Endothelial cell (in vitro differentiated cells): Measurements from ENCODE around the gene LARP4B. TPM values are rescaled to one million over a fixed set of nuclear protein-coding genes. Genes with fewer than 3 reads are reported as not detected.

Experiments
- DNase-seq: peaks from one replicate; pipeline ENCODE4 v3.0.0; 2021; ENCODE audit warnings: low spot score
- H3K27ac Mint-ChIP-seq: one replicate; pipeline ENCODE4 v1.8.0; 2021; ENCODE audit warnings: mixed read lengths, inconsistent platforms; ENCODE audit not compliant: unreplicated experiment
- H3K27me3 Mint-ChIP-seq: one replicate; pipeline ENCODE4 v1.8.0; 2021; ENCODE audit warnings: mild to moderate bottlenecking, moderate library complexity, mixed read lengths, inconsistent platforms; ENCODE audit not compliant: unreplicated experiment
- H3K36me3 Mint-ChIP-seq: one replicate; pipeline ENCODE4 v1.8.0; 2021; ENCODE audit warnings: mild to moderate bottlenecking, low read depth, mixed read lengths, inconsistent platforms; ENCODE audit not compliant: unreplicated experiment
- H3K4me1 Mint-ChIP-seq: one replicate; pipeline ENCODE4 v1.8.0; 2021; ENCODE audit warnings: mild to moderate bottlenecking, mixed read lengths, inconsistent platforms; ENCODE audit not compliant: unreplicated experiment
- H3K4me3 Mint-ChIP-seq: one replicate; pipeline ENCODE4 v1.8.0; 2021; ENCODE audit warnings: mild to moderate bottlenecking, mixed read lengths, inconsistent platforms; ENCODE audit not compliant: unreplicated experiment
- H3K9me3 Mint-ChIP-seq: one replicate; pipeline ENCODE4 v1.8.0; 2021; ENCODE audit warnings: mixed read lengths, inconsistent platforms; ENCODE audit not compliant: unreplicated experiment
- CTCF ChIP-seq: fragments of 200-600 bp; sonication (generic); IDR thresholded peaks from one replicate; pipeline ENCODE4 v1.5.0; 2021; ENCODE audit warnings: antibody characterized with exemption; ENCODE audit not compliant: unreplicated experiment
- total RNA-seq: library from RNA; stranded (reverse); fragmentation: NEBNext Ultra II Directional; extraction: Animal tissue kit (Norgen Biotek cat#: 25700); gene quantifications from one replicate; pipeline ENCODE4 v1.2.1, GENCODE V29; 2021; ENCODE audit not compliant: unreplicated experiment

LARP4B gene
- total RNA-seq, 1 donor from 2014 or later = 91.8 TPM

- no peaks in the 10 kb centered on the region for H3K9me3 Mint-ChIP-seq
- H3K27ac Mint-ChIP-seq = no peak overlapping the region
- H3K4me3 Mint-ChIP-seq = no peak overlapping the region
- TF ChIP-seq CTCF = no peak
- no peaks in the 10 kb centered on the region for H3K27me3 Mint-ChIP-seq
- DNase-seq = no peak
- H3K36me3 Mint-ChIP-seq = peaks cover 37% of the 10 kb centered on the region
- H3K4me1 Mint-ChIP-seq = peaks cover 11% of the 10 kb centered on the region
Measured at GRCh38 chr10:876438-876837, 55.1 kb downstream of the LARP4B start.

- no peak for TF ChIP-seq CTCF
- Mint-ChIP-seq H3K27me3 (no peaks in the 10 kb centered on the region), H3K4me3 (no peak overlapping the region), H3K4me1 (peaks cover 9% of the 10 kb centered on the region), H3K9me3 (no peaks in the 10 kb centered on the region), H3K36me3 (peaks cover 43% of the 10 kb centered on the region), H3K27ac (peak overlapping the region; percentile 10)
- no peak for DNase-seq
Measured at GRCh38 chr10:873020-873419, 58.5 kb downstream of the LARP4B start.

DNA sequence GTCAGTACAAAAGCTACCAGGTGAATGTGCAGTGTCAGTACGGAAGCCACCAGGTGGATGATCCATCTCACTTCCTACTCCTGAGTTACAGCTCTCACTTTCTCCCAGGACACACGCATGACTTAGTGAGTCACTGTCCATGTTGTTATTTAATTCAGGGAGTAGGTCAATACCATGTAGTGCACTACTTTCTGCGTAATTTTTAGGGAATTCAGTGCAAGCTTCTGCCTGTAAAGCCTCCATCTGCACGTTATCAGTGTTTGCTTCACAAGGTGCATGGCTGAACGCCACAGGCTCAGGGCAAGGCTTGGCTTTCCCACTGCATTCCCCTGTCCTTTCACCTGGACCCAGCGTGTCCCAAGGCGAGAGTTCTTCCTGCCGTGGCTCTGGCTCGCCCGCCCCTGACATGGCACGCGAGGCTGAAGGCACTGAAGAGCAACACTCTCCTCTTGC lies 59.5 kb downstream of the LARP4B start:
- peak overlapping the region; percentile 16 for H3K27ac Mint-ChIP-seq
- TF ChIP-seq CTCF = no peak
- H3K27me3 Mint-ChIP-seq = no peaks in the 10 kb centered on the region
- no peak for DNase-seq
- H3K9me3 Mint-ChIP-seq = no peaks in the 10 kb centered on the region
- H3K4me1 Mint-ChIP-seq = peaks cover 9% of the 10 kb centered on the region
- no peak overlapping the region for H3K4me3 Mint-ChIP-seq
- H3K36me3 Mint-ChIP-seq = peaks cover 36% of the 10 kb centered on the region

GRCh38 chr10:870564-871166 lies 60.8 kb downstream of the LARP4B start:
- Mint-ChIP-seq H3K4me3 (no peak overlapping the region), H3K9me3 (no peaks in the 10 kb centered on the region), H3K4me1 (peaks cover 12% of the 10 kb centered on the region), H3K36me3 (peaks cover 33% of the 10 kb centered on the region), H3K27ac (peak overlapping the region; percentile 12), H3K27me3 (no peaks in the 10 kb centered on the region)
- TF ChIP-seq CTCF = no peak
- no peak for DNase-seq

DNA sequence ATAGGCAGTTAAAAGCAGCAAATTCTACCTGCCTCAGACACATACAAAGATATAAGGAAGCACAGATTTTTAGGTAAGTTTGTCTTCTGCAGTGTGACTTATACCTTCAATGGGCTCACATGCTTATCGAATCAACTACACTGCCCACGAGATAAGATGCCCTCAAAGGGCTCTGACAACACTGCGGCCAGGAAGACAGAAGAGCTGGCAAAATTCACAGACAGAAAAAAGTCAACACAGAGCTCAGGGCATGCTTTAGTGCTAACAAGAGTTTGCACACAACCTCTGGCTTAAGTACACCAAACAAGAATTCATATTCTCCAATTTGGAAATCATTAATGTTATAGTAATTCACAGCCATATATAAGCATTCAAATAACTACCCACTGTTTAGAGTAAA lies 62.3 kb downstream of the LARP4B start:
- peaks cover 38% of the 10 kb centered on the region for H3K36me3 Mint-ChIP-seq
- peaks cover 20% of the 10 kb centered on the region for H3K4me1 Mint-ChIP-seq
- H3K27ac Mint-ChIP-seq = no peak overlapping the region
- DNase-seq = no peak
- H3K9me3 Mint-ChIP-seq = no peaks in the 10 kb centered on the region
- H3K4me3 Mint-ChIP-seq = no peak overlapping the region
- TF ChIP-seq CTCF = no peak
- H3K27me3 Mint-ChIP-seq = peaks cover 3% of the 10 kb centered on the region
